Measurements from ENCODE around the gene NEU3. TPM values are rescaled to one million over a fixed set of nuclear protein-coding genes. Genes with fewer than 3 reads are reported as not detected.

NEU3 gene
- total and polyA plus RNA-seq, 2 donors = 9.3 to 14.4 TPM

- DNase-seq (ENCODE audit: low read depth in 6 of 9, low spot score in 9 of 9) = no peak
These were observed 70.6 kb downstream of the NEU3 start for GRCh38 chr11:75059299-75059698.

GRCh38 chr11:75063741-75064314 is 75.1 kb downstream of the NEU3 start:
- Histone ChIP-seq H3K9me3 (ENCODE audit: control insufficient read depth in 2 of 2, insufficient read depth in 1 of 2, low read length in 1 of 2) (no peaks in the 10 kb centered on the region), H3K4me3 (ENCODE audit: low read length in 2 of 2) (no peak overlapping the region), H3K4me1 (ENCODE audit: control insufficient read depth in 2 of 2, insufficient read depth in 2 of 2, low read length in 2 of 2) (no peaks in the 10 kb centered on the region), H3K27ac (ENCODE audit: low read depth in 1 of 2, low read length in 1 of 2) (no peak overlapping the region), H3K27me3 (ENCODE audit: control insufficient read depth in 2 of 2, insufficient read depth in 1 of 2, low read length in 1 of 2) (no peaks in the 10 kb centered on the region), H3K36me3 (ENCODE audit: control insufficient read depth in 2 of 2, insufficient read depth in 2 of 2, low read length in 1 of 2) (no peaks in the 10 kb centered on the region)
- WGBS = 92% methylated on average over 3 of the region's 3 CpGs
- no peak for DNase-seq (ENCODE audit: low read depth in 6 of 9, low spot score in 9 of 9)

More at GRCh38 chr11:75059299-75059698, 70.6 kb downstream of the NEU3 start:
- no peaks in the 10 kb centered on the region for H3K9me3 ChIP-seq (ENCODE audit: control insufficient read depth in 2 of 2, insufficient read depth in 1 of 2, low read length in 1 of 2)
- no peaks in the 10 kb centered on the region for H3K27me3 ChIP-seq (ENCODE audit: control insufficient read depth in 2 of 2, insufficient read depth in 1 of 2, low read length in 1 of 2)
- H3K4me3 ChIP-seq (ENCODE audit: low read length in 2 of 2) = no peak overlapping the region
- no peaks in the 10 kb centered on the region for H3K4me1 ChIP-seq (ENCODE audit: control insufficient read depth in 2 of 2, insufficient read depth in 2 of 2, low read length in 2 of 2)
- no peaks in the 10 kb centered on the region for H3K36me3 ChIP-seq (ENCODE audit: control insufficient read depth in 2 of 2, insufficient read depth in 2 of 2, low read length in 1 of 2)
- no peak overlapping the region for H3K27ac ChIP-seq (ENCODE audit: low read depth in 1 of 2, low read length in 1 of 2)

- WGBS = 91% methylated on average over 7 of the region's 7 CpGs
- H3K27ac ChIP-seq (ENCODE audit: low read depth in 1 of 2, low read length in 1 of 2) = no peak overlapping the region
- no peaks in the 10 kb centered on the region for H3K9me3 ChIP-seq (ENCODE audit: control insufficient read depth in 2 of 2, insufficient read depth in 1 of 2, low read length in 1 of 2)
- no peaks in the 10 kb centered on the region for H3K36me3 ChIP-seq (ENCODE audit: control insufficient read depth in 2 of 2, insufficient read depth in 2 of 2, low read length in 1 of 2)
- no peak for DNase-seq (ENCODE audit: low read depth in 6 of 9, low spot score in 9 of 9)
- H3K4me1 ChIP-seq (ENCODE audit: control insufficient read depth in 2 of 2, insufficient read depth in 2 of 2, low read length in 2 of 2) = no peaks in the 10 kb centered on the region
- no peak overlapping the region for H3K4me3 ChIP-seq (ENCODE audit: low read length in 2 of 2)
- peaks cover 0 to under 1% of the 10 kb centered on the region in 2 donors for H3K27me3 ChIP-seq (ENCODE audit: control insufficient read depth in 2 of 2, insufficient read depth in 1 of 2, low read length in 1 of 2)
These were observed 77.3 kb downstream of the NEU3 start for GRCh38 chr11:75066061-75066460.

Other genes with a start within 250 kb of the NEU3 start
- gene RNF169, start 240.1 kb upstream of the NEU3 start, total RNA-seq = 13.0 TPM
- 5.5 TPM for gene RNF169, start 240.1 kb upstream of the NEU3 start, polyA plus RNA-seq
- 3.8 TPM for gene XRRA1, start 39.8 kb upstream of the NEU3 start, total RNA-seq
- gene XRRA1, start 39.8 kb upstream of the NEU3 start, polyA plus RNA-seq = 5.2 TPM
- 29.3 TPM for gene SPCS2, start 39.7 kb upstream of the NEU3 start, total RNA-seq
- 187 TPM for gene SPCS2, start 39.7 kb upstream of the NEU3 start, polyA plus RNA-seq
- gene OR2AT4, start 107.9 kb downstream of the NEU3 start, total RNA-seq = not detected
- under 0.01 TPM for gene OR2AT4, start 107.9 kb downstream of the NEU3 start, polyA plus RNA-seq
- gene SLCO2B1, start 162.2 kb downstream of the NEU3 start, total RNA-seq = 13.0 TPM
- 14.4 TPM for gene SLCO2B1, start 162.2 kb downstream of the NEU3 start, polyA plus RNA-seq